NCI-H146 (cell line): ENCODE measurements around the gene POLR3H.

ENCODE experiments used
- DNase-seq: peaks from one replicate; lab custom pipeline; 2025; lab: John Stamatoyannopoulos, UW

Gene POLR3H

DNA sequence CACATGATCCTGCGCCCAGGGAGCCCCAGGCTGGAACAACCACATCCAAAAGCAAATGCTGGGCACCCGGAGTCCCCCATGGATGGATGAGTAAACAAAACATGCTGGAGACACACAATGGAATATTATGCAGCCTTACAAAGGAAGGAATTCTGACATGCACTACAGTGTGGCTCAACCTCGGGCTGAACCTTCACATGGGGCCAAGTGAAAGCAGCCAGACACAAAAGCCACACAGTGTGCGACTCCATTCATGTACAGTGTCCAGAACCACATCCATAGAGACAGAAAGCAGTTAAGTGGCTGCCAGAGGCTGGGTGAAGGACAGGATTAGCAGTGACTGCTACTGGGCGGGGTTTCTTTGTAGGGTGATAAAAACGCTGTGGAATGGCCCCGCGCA lies 10.1 kb downstream of the POLR3H start:
- no peak for DNase-seq

DNA sequence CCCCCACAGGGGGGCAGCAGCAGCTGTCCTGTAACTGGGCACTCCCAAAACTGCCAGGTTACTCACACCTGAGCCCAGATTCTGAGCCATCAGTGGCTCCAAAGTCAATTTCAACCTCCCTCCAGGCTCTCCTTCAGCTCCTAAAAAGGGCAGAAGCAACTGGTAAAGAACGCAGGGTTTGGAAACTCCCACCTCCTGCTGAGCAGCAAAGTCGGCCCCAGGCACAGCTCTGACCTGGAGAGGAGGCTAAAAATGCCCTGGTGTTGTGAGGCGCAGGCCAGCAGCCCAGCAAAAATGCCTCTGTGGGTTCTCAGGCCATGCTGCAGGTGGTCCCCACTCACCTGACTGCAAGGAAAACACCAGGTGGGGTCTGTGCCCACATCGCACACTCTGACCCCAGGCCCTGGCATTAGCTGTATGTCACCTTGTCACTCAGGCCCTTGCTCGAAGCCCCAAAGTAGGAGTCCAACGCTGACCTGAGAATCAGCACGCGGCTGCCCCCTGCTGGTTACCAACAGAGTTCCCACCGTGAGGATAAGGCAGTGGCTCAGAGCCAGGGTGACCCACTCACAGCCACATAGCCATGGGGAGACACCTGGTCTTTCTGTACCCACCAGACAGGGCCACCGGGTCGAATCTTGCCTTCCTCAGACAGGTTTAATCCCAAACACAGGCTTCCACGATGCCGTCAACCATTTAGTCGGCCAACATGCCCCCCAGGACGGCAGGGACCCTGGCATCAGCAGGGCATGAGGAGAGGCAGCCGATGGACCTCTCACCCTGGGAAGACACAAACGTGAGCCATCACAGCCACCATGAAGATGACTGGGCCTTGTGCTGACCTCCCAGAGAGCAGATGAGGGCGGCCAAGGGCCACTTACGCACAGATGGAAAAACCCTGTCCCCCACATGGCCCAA lies 11.1 kb downstream of the POLR3H start:
- DNase-seq = peak; percentile 9

DNA sequence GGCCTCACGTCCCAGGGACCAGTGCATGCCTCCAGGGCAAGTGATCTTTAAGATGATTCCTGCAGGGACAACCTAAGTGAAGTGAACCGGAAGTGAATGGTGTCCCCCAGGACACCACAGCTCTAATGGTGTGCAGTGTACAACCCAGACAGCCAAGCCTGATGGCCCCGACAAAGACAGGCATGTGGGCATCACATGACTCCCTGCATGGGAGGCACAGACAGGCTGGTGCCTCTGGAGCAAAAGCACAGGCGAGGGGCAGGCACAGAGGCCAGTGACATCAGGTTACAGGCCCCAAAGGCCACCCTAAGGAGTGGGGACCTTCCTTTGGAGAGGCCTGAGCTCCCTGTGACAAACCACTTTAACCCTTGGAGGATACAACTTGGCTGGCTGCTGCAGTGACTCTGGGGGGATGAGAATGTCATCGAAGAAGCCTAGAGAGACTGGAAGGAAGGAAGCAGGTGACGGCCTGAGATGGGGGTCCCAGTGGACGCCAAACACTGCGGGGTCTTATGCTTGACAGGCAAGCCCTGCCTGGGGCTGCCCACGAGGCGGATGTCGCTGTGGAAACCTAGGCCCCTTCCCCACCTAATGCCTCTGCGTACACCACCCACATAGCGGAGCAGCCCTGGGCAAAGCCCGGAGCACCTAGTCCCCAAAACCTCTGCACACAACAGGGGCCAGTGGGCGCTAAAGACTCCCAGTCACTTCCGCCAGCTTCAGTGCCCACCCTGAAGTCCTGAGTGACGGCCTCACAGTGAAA lies 12.4 kb downstream of the POLR3H start:
- DNase-seq = no peak

DNA sequence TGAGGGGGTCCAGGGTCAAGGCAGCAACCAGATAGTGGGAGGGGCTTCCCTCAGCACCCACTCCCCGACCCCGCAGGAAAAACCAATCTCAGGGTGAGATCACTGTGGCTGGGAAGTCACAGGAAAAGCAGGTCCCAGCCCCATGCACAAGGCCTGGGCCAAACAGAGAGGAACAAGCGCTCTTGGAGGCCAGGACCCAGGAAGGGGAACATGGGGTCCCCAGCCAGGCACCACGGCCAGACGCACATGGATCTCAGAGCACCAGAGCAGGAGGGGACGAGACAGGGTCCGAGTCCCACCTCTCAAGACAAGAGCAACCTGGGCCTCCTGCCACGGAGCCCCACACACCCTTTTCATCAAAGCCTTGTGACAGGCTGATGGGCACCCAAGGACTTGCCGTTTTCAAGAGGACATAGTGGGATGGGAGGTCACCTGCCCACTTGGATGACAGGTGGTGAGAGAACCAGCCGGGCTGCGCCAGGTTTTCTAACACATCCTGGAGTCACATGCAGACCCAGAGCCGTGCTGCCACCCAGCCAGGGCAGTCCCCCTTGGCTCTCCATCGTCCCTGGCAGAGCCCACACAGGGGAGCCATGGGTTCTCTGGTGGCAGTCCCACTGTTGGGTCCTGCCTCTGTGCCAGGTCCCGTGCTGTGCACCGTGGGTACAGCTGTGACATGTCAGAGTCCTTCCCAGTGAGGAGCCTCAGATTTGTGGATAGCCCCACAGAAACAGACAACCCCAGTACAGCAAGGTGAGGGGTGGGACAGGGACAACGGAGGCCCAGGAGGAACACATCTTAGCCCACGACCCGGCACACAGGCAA lies 13.2 kb downstream of the POLR3H start:
- DNase-seq = no peak

DNA sequence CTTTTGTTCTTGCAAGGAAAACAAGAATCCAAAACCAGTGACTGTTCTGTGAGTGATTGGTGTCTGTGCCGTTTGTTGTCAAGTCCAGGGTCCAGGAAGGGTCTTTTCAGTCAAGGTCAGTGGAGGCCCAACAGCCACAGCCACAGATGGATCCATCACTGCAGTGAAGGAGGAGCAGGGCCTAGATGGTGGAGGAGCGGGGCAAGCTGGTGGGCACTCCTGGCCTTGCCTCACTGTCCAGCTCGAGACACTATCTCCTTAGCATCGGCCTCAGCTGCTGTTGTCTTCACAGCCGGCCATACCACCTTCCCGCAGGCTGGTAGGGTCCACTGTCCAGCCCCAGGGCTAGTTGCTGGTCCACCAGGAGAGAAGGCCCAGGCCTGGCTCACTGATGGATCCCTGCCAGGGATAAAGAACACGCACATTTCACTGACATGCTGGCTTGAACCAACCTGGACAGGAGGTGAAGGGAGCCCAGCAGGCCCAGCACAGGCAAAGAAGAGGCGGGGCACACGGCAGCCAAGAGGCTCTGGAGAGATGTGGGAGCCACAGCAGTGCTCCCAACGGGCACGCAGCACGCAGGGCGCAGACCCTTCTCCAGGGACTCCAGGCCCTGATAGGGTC lies 15.2 kb downstream of the POLR3H start:
- DNase-seq = no peak

DNA sequence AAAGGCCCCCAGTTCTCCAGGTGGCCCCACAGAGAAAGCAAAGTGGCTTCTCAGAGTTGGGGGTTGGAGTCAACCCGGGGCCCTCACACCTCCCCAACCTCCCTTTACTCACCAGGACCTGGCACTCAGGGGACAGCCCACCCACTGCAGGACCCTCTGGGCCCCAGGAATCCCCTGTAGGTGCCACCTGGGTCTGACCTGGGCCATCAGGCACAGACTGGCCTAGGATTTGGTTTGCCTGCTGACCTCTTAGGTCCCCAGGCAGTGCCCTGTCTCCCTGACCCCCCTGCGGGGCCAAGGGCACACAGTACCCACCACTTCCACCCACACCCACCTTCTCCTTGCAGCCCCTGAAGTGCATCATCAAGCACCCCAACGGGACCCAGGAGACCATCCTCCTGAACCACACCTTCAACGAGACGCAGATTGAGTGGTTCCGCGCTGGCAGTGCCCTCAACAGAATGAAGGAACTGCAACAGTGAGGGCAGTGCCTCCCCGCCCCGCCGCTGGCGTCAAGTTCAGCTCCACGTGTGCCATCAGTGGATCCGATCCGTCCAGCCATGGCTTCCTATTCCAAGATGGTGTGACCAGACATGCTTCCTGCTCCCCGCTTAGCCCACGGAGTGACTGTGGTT lies 16.0 kb downstream of the POLR3H start:
- no peak for DNase-seq

DNA sequence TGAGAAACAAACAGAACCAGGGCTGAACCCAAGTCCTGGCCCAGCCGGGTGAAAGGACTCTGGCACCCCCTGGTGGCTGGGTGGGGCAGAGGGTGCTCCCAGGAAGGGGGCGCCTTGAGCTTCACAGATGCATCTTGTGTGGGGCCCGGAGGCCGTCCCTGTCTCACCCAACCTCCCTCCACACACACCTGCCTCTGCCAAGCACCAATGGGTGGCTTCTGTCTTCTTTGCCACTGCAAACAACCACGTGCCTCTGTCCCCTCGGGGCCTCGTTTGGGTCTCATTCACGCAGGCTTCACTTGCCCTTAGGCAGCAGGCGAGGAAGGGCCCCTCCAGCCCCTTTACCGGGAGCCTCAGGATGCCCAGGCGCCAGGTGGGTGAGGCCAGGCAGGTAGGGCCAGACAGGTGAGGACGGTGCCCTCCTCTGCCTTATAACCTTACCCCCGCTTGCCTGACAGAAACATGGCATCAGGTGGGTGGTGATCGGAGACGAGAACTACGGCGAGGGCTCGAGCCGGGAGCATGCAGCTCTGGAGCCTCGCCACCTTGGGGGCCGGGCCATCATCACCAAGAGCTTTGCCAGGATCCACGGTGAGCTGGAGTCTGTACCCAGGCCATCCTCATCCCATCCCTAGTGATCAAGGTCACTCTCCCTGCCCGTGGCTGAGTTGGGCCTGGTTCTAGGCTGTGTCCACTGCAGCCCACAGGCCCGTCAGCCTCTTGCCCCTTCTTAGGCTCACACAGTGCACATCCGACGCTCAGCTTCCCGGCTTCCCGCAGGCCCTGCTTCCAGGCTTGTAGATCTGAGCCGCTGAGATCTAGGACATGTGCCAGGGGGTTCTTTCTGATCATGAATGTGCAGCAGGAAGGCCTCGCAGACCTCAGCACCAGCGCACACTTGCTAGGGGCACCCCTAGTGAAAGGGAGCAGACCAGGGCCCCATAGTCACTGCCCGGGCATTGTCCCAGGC lies 17.2 kb downstream of the POLR3H start:
- peak; percentile 5 for DNase-seq

DNA sequence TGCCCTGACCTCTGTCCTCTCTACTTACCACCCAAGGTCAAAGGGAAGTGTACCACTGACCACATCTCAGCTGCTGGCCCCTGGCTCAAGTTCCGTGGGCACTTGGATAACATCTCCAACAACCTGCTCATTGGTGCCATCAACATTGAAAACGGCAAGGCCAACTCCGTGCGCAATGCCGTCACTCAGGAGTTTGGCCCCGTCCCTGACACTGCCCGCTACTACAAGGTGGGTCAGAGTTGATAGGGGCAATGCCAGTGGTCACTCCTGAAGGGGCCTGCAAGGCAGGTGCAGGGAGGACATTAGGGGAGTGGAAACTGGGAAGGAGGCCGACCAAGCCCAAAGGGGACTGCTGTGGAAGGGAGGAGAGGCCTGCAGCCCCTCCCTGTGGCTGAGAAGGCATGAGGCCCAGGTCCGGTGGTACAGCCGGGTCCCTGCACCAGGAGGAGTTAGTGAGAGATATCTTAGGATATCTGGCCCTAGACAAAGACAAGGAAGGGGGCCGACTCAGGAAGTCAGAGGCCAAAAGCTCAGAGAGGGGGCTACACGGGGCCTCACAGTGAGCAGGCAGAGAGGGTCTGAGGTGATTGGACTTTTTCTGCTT lies 17.9 kb downstream of the POLR3H start:
- DNase-seq = no peak

DNA sequence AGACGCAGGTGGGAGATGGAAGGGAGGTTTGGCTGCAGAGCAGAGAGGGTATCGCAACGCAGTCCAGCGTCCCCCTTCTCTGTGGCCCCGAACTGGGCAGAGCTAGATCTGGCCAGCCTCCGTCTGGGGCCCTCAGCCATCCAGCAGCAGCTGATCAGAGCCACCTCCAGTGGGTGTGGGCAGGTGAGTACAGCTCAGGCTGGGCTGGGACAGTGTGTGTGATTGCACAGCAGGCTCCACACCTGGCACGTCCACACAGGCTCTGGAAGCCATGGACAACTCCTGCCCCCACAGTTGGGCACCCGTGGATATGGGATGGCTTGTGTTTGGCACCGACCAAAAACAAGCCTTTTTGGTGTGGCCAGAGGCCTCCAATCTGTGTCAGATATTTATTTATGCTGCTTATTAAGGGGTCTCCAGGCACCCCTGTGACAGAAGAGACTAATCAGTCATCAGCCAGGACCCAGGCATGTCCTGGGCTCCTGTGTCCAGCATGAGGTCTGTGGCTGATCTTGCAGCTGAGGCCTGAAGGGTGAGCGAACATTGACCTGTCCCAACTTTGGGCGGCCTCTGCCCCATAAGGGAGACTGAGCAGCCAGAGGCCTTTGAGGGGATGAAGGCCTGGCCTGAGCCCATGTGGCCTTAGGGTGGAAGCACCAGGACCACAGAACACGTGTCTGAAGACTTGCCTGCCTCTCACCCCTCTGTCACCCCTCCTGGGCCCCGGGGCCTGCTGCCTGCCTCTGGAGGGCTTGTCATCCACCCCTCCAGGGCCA lies 18.6 kb downstream of the POLR3H start:
- DNase-seq = no peak

DNA sequence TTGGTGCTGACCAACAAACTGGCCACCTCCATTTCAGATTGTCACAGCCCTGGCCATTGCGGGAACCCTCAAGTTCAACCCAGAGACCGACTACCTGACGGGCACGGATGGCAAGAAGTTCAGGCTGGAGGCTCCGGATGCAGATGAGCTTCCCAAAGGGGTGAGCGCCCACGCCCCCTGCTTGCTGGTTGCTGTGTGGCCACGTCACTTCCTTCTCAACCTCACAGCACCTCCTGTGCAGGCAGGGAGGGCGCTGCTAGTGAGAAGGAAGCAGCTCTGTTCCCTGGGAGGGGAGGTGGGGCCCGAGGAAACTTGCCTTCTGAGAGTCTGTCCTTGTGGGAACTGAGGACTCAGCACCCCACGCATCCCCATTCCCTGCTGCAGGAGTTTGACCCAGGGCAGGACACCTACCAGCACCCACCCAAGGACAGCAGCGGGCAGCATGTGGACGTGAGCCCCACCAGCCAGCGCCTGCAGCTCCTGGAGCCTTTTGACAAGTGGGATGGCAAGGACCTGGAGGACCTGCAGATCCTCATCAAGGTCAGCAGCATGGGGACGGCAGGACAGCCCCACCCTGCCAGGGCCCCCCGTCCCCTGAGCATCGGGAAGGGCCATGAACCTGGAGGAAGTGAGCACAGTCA lies 19.3 kb downstream of the POLR3H start:
- DNase-seq = no peak

DNA sequence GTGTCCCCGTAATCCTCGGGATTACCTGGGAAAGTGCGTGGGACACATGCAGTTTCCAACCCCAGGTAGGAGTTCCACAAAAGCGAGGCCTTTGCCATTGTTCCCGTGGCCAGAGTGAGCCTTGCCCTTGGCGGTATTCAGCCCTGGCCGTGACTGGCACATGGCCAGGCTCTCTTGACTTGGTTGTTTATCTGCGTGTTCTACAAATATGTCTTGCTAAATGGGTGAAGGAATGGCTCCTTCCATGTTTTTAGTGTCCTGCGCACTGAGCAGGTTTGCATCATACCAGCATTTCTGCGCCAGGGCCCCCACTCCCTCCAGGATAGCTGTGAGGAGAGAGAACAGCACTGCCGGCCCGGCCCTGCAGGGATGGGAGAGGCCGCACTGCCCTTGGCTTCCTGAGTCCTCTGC lies 20.0 kb downstream of the POLR3H start:
- no peak for DNase-seq

DNA sequence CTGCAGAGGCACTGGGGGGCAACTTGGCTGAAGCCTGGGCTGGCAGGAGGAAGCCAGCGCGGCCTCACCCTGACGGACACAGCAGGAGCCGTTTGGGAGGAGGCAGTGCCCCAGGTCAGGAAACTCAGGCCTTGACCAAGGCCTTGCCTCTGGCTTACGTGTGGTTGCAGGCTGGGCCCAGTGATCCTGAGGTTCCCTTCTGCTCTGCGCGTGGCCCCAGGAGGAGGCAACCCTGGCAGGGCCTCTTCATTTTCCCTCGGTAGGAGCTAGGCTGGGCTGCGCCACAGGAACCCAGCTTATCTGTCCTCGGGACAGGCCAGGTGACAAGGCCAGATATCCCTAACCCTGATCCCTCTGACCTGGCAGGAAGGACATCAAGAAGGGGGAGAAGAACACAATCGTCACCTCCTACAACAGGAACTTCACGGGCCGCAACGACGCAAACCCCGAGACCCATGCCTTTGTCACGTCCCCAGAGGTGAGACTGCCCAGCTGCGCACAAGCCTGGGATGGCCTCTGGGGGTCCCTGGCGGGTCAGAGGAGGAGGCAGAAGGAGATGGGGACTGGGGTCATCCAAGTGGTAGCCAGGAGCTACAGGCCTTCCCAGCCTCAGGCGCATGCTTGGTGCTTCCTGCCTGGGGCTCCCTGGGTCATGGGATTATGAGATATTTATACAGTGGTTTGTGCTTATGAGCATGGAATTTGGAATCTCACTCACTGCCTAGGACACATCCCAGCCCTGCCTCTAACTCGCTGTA lies 20.6 kb downstream of the POLR3H start:
- no peak for DNase-seq

DNA sequence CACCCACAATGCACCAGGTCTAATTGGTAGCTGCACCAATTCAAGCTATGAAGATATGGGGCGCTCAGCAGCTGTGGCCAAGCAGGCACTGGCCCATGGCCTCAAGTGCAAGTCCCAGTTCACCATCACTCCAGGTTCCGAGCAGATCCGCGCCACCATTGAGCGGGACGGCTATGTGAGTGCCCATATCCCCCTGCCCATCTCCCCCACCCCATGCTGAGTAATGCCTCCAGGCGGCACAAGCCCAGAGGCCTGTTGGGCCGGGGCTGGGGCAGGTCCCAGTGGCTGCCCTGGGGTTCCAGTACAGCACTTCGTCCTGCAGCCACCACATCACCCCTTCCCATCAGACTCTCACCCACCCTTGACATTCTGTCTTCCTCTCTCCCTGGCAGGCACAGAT lies 21.5 kb downstream of the POLR3H start:
- DNase-seq = no peak

DNA sequence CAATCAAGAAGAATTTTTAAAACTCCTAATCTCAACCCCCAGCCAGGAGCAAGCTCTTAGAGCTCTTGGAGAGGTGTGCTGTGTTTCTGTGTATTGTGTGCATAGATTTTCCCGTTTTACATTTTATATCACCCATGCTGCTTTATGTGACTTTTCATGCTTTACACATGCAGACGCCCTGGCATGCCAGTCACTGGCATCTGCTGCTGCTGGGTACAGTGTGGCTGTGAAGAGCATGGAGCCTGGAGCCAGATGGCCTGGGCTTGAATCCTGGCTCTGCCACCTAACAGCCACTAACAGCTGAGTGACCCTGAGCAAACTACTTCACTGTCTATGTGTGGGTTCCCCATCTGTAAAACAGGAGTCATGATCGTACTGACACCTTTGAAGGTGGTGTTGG lies 23.1 kb downstream of the POLR3H start:
- no peak for DNase-seq

DNA sequence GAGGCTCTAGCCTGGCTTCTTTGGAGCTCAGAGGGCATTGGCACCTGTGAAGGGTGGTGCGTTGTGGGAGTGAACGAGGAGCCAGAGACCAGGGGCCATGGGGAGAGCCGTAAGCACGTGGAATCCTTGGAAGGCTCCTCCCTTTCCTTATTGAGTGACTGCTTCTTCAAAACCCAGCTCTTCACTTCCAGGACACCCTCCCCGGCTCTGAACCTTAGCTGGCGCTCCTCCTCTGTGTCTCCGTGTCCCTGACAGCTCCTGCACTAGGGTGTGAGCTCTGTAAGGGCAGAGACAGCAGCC lies 26.3 kb downstream of the POLR3H start:
- no peak for DNase-seq

DNA sequence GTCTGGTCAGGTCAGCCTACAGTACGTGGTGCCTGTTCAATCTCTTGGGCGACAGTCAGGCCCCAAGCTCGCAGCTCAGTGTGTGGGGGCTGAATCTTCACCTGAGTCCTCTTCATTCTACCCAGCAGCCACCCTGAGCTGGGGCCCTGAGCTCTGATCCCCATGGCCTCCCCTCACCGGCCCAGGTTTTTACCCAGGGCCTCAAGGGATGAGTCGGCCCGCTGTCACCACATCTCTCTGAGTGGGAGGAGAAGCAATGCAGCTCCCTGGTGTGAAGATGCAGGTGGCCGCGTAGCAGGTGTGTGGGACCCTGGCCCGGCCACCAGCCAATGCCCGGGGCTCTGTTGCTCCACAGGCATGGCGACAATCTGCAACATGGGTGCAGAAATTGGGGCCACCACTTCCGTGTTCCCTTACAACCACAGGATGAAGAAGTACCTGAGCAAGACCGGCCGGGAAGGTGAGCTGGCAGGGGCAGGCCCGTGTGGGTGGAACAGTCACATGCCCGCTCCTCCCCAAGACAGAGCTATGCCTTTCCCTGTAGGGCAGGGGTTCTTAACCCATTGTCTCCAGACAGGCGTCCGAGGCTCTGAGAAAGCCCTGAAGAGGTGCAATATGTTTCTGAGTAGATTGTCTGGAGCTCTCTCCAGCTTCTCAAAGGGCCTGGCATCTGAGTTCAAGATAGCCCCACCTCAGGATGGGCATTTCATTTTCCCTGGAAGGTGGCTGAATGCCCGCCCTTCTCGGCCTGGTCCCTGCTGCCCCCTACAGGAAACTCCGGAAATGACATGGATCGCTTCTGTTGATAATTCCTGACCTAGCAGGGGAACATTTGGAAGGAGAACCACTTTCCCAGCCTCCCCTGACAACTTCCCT lies 26.9 kb downstream of the POLR3H start:
- peak; percentile 23 for DNase-seq

DNA sequence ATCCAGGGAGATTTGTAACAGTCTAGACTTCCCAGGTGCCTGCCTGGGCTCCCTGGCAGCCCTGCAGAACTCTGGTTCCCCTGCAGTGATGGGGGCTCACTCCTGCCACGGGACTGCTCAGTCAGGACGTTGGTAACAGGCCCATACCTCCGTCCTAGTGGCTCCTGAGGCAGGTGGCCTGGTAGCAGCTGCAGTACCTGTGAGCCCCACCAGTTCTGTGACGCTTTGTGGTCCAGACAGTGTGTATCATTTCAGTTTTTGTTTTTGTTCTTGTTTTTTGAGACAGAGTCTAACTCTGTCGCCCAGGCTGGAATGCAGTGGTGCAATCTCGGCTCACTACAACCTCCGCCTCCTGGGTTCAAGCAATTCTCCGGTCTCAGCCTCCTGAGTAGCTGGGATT lies 27.8 kb downstream of the POLR3H start:
- DNase-seq = no peak
